PC-9 (cell line): ENCODE results near the gene GPRIN3.

ENCODE experiments used
- CTCF ChIP-seq: fragments of 200-600 bp; sonication (generic); conservative IDR thresholded peaks from 2 replicates; pipeline ENCODE4 v1.6.1; 2017; ENCODE audit warnings: mixed run types, antibody characterized with exemption, mild to moderate bottlenecking, moderate library complexity
- EZH2 ChIP-seq: fragments of 200-600 bp; sonication (generic); IDR thresholded peaks from 2 replicates; pipeline ENCODE4 v1.8.0; 2017; ENCODE audit warnings: antibody characterized with exemption, low read depth

- TF ChIP-seq CTCF (peak; percentile 80), EZH2 (no peak)
Measured at GRCh38 chr4:89254847-89255246, 52.8 kb downstream of the GPRIN3 start.
